H9 (cell line): ENCODE data around the gene LXN. TPM values are rescaled to one million over a fixed set of nuclear protein-coding genes. Genes with fewer than 3 reads are reported as not detected.

ENCODE experiments used
- DNase-seq: peaks from one replicate; pipeline ENCODE4 v3.0.0-alpha.2; 2017
- H2AFZ ChIP-seq: one replicate; pipeline ENCODE4 v1.6.1; 2013; ENCODE audit warnings: mild to moderate bottlenecking, low read length, control low read depth, moderate library complexity
- H2AK5ac ChIP-seq: 2 replicates; pipeline ENCODE4 v1.6.1; 2013; ENCODE audit warnings: low read length, control low read depth, mixed read lengths; ENCODE audit not compliant: insufficient read length
- H2BK120ac ChIP-seq: one replicate; pipeline ENCODE4 v1.6.1; 2013; ENCODE audit warnings: low read depth, mild to moderate bottlenecking, low read length, control low read depth, inconsistent platforms; ENCODE audit not compliant: poor library complexity, severe bottlenecking
- H2BK12ac ChIP-seq: 2 replicates; pipeline ENCODE4 v1.6.1; 2013; ENCODE audit warnings: low read length, control low read depth, mixed read lengths, low read depth; ENCODE audit not compliant: insufficient read length
- H2BK15ac ChIP-seq: 2 replicates; pipeline ENCODE4 v1.6.1; 2013; ENCODE audit warnings: low read depth, low read length, control low read depth
- H2BK20ac ChIP-seq: one replicate; pipeline ENCODE4 v1.6.1; 2013; ENCODE audit warnings: low read depth, mild to moderate bottlenecking, low read length, control low read depth, inconsistent platforms; ENCODE audit not compliant: poor library complexity, severe bottlenecking
- H2BK5ac ChIP-seq: 2 replicates; pipeline ENCODE4 v1.6.1; 2013; ENCODE audit warnings: low read length, control low read depth, mixed read lengths; ENCODE audit not compliant: insufficient read length
- H3K14ac ChIP-seq: 2 replicates; pipeline ENCODE4 v1.6.1; 2013; ENCODE audit warnings: low read length, control low read depth; ENCODE audit not compliant: insufficient read depth
- H3K18ac ChIP-seq: 2 replicates; pipeline ENCODE4 v1.6.1; 2013; ENCODE audit warnings: low read depth, mild to moderate bottlenecking, mixed read lengths, low read length, control low read depth; ENCODE audit not compliant: insufficient read length
- H3K23ac ChIP-seq: 2 replicates; pipeline ENCODE4 v1.6.1; 2013; ENCODE audit warnings: low read length, control low read depth, mixed read lengths, low read depth; ENCODE audit not compliant: insufficient read length
- H3K23me2 ChIP-seq: 2 replicates; pipeline ENCODE4 v1.6.1; 2013; ENCODE audit warnings: low read depth, mild to moderate bottlenecking, mixed read lengths, low read length, control low read depth; ENCODE audit not compliant: insufficient read length, poor library complexity, severe bottlenecking
- H3K27ac ChIP-seq: 2 replicates; pipeline ENCODE4 v1.5.1; 2013; ENCODE audit warnings: low read length, control low read depth, mixed read lengths, low read depth; ENCODE audit not compliant: insufficient read length
- H3K27me3 ChIP-seq: 2 replicates; pipeline ENCODE4 v1.6.1; 2013; ENCODE audit warnings: low read length, control low read depth, inconsistent platforms; ENCODE audit not compliant: insufficient read depth
- H3K4ac ChIP-seq: 2 replicates; pipeline ENCODE4 v1.6.1; 2013; ENCODE audit warnings: low read depth, mild to moderate bottlenecking, control low read depth, inconsistent platforms, low read length, moderate library complexity
- H3K4me1 ChIP-seq: 2 replicates; pipeline ENCODE4 v1.6.1; 2013; ENCODE audit warnings: low read length, control low read depth, inconsistent platforms; ENCODE audit not compliant: insufficient read depth
- H3K4me2 ChIP-seq: 2 replicates; pipeline ENCODE4 v1.6.1; 2013; ENCODE audit warnings: low read length, control low read depth, mixed read lengths; ENCODE audit not compliant: insufficient read length, insufficient read depth
- H3K56ac ChIP-seq: 2 replicates; pipeline ENCODE4 v1.6.1; 2013; ENCODE audit warnings: low read depth, mild to moderate bottlenecking, mixed read lengths, low read length, control low read depth; ENCODE audit not compliant: insufficient read length
- H3K79me1 ChIP-seq: 2 replicates; pipeline ENCODE4 v1.6.1; 2013; ENCODE audit warnings: low read depth, mild to moderate bottlenecking, moderate library complexity, low read length, control low read depth, inconsistent platforms; ENCODE audit not compliant: insufficient read depth, poor library complexity, severe bottlenecking
- H3K79me2 ChIP-seq: 2 replicates; pipeline ENCODE4 v1.6.1; 2013; ENCODE audit warnings: low read length, control low read depth, inconsistent platforms; ENCODE audit not compliant: insufficient read depth
- H3K9ac ChIP-seq: 2 replicates; pipeline ENCODE4 v1.6.1; 2013; ENCODE audit warnings: low read length, control low read depth, mixed read lengths; ENCODE audit not compliant: insufficient read length; ENCODE audit errors: extremely low read depth
- H3K9me3 ChIP-seq: one replicate; pipeline ENCODE4 v1.6.1; 2013; ENCODE audit warnings: low read depth, low read length, inconsistent platforms; ENCODE audit not compliant: control insufficient read depth
- H3T11ph ChIP-seq: one replicate; pipeline ENCODE4 v1.6.1; 2013; ENCODE audit warnings: mild to moderate bottlenecking, low read length, control low read depth, inconsistent platforms
- H4K20me1 ChIP-seq: one replicate; pipeline ENCODE4 v1.6.1; 2013; ENCODE audit not compliant: control insufficient read depth, insufficient read length, insufficient read depth
- H4K5ac ChIP-seq: 2 replicates; pipeline ENCODE4 v1.6.1; 2013; ENCODE audit warnings: low read depth, mild to moderate bottlenecking, mixed read lengths, low read length, control low read depth; ENCODE audit not compliant: insufficient read length
- H4K8ac ChIP-seq: replicated peaks from 2 replicates; pipeline ENCODE4 v1.6.1; 2013; ENCODE audit warnings: low read length, control low read depth, mixed read lengths, low read depth; ENCODE audit not compliant: insufficient read length
- H4K91ac ChIP-seq: 2 replicates; pipeline ENCODE4 v1.6.1; 2013; ENCODE audit warnings: low read depth, mild to moderate bottlenecking, moderate library complexity, mixed read lengths, low read length, control low read depth; ENCODE audit not compliant: insufficient read length
- H3K27ac Mint-ChIP-seq, 3 experiments: 2 replicates in 2 of 3; 3 replicates in 1 of 3; pipeline ENCODE4 v1.8.0; 2020 to 2021; ENCODE audit warnings: mixed read lengths in 3 of 3, mild to moderate bottlenecking in 1 of 3, moderate library complexity in 1 of 3
- H3K27me3 Mint-ChIP-seq: 2 replicates; pipeline ENCODE4 v1.8.0; 2021; ENCODE audit warnings: low read depth, mild to moderate bottlenecking, moderate library complexity, mixed read lengths
- H3K36me3 Mint-ChIP-seq, 3 experiments: 2 replicates in 2 of 3; 3 replicates in 1 of 3; pipeline ENCODE4 v1.8.0; 2020 to 2021; ENCODE audit warnings: low read depth in 3 of 3, mixed read lengths in 3 of 3; ENCODE audit not compliant: insufficient read depth in 1 of 3
- H3K4me1 Mint-ChIP-seq, 2 experiments: 2 replicates each; pipeline ENCODE4 v1.8.0; 2020; ENCODE audit warnings: mixed read lengths in 2 of 2
- H3K4me3 Mint-ChIP-seq, 2 experiments: 2 replicates in 1 of 2; 3 replicates in 1 of 2; pipeline ENCODE4 v1.8.0; 2020 to 2021; ENCODE audit warnings: mild to moderate bottlenecking in 2 of 2, mixed read lengths in 2 of 2, moderate library complexity in 1 of 2
- H3K9me3 Mint-ChIP-seq, 2 experiments: 2 replicates in 1 of 2; 3 replicates in 1 of 2; pipeline ENCODE4 v1.8.0; 2020; ENCODE audit warnings: mild to moderate bottlenecking in 2 of 2, mixed read lengths in 2 of 2, moderate library complexity in 1 of 2
- WGBS: extraction: QIAGEN DNeasy Blood & Tissue Kit; methylation state at CpG from one replicate; pipeline ENCODE4 v1.1.7; 2013; ENCODE audit warnings: missing lambda C conversion rate, low lambda C conversion rate, mixed read lengths; ENCODE audit not compliant: insufficient read length; ENCODE audit errors: extremely low coverage; 5-methylcytosine and 5-hydroxymethylcytosine counted together
- total RNA-seq: library from RNA; stranded (reverse); gene quantifications from 2 replicates; pipeline ENCODE4 v1.2.1, GENCODE V29; 2021
- TF ChIP-seq, protein P1 (sequence below): fragments of 200-600 bp; sonication (generic); conservative IDR thresholded peaks from 3 replicates; pipeline ENCODE4 v1.8.0; 2021; ENCODE audit warnings: antibody characterized with exemption, mild to moderate bottlenecking

LXN gene
- total RNA-seq, 1 experiment from 2014 or later: 6.7 TPM

DNA sequence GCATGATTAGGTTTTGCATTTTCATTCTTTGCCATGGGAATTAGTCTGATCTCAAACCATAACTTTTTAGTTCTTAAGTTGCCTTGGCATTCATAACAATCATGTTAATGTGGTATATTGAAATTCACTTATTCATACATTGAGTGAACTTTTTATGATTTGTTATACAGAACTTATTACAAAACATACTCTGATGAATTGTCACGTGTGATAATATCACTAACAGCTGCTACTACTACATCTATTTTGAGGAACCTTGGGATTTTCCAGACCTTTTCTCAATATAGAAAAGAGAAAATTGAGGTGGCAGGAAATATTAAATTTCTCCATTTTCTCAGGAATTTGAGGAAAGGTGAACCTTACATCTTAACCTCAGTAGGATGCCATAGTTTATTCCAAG, 9.2 kb downstream of the LXN start:
- Histone ChIP-seq H3K23me2 (no peaks in the 10 kb centered on the region), H3K18ac (no peak overlapping the region), H3K4me2 (no peak overlapping the region), H3K23ac (no peak overlapping the region), H2AK5ac (no peak overlapping the region), H3K4ac (no peak overlapping the region), H2BK120ac (no peak overlapping the region), H3K9ac (no peak overlapping the region), H3K27me3 (no peaks in the 10 kb centered on the region), H4K5ac (no peak overlapping the region), H3K27ac (no peak overlapping the region), H3K79me2 (no peaks in the 10 kb centered on the region), H3K14ac (no peak overlapping the region), H2BK12ac (no peak overlapping the region), H2BK15ac (no peak overlapping the region), H3T11ph (no peak overlapping the region), H3K56ac (no peak overlapping the region), H3K9me3 (no peaks in the 10 kb centered on the region), H4K8ac (no peak overlapping the region), H4K91ac (no peak overlapping the region), H2BK20ac (no peak overlapping the region), H2AFZ (no peak overlapping the region), H3K4me1 (no peaks in the 10 kb centered on the region), H3K79me1 (no peaks in the 10 kb centered on the region), H4K20me1 (no peaks in the 10 kb centered on the region), H2BK5ac (no peak overlapping the region)
- WGBS: no CpG with 5 or more reads among the region's 1 CpG
- TF ChIP-seq, protein P1, sequence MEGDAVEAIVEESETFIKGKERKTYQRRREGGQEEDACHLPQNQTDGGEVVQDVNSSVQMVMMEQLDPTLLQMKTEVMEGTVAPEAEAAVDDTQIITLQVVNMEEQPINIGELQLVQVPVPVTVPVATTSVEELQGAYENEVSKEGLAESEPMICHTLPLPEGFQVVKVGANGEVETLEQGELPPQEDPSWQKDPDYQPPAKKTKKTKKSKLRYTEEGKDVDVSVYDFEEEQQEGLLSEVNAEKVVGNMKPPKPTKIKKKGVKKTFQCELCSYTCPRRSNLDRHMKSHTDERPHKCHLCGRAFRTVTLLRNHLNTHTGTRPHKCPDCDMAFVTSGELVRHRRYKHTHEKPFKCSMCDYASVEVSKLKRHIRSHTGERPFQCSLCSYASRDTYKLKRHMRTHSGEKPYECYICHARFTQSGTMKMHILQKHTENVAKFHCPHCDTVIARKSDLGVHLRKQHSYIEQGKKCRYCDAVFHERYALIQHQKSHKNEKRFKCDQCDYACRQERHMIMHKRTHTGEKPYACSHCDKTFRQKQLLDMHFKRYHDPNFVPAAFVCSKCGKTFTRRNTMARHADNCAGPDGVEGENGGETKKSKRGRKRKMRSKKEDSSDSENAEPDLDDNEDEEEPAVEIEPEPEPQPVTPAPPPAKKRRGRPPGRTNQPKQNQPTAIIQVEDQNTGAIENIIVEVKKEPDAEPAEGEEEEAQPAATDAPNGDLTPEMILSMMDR: no peak
- H3K4me1 Mint-ChIP-seq: no peaks in the 10 kb centered on the region
- H3K27ac Mint-ChIP-seq: no peak overlapping the region
- H3K27me3 Mint-ChIP-seq: no peaks in the 10 kb centered on the region
- peaks cover 3 to 41% (median 33%) of the 10 kb centered on the region in 3 experiments; a peak in 6 of 7 replicates for H3K36me3 Mint-ChIP-seq
- H3K4me3 Mint-ChIP-seq: no peak overlapping the region
- no peaks in the 10 kb centered on the region for H3K9me3 Mint-ChIP-seq
- no peak for DNase-seq
